ENCODE data around the gene ABHD2.
"Not testable (repeated sequence)": the region's sequence is repeated elsewhere in the genome, so short reads cannot be mapped to it uniquely, and the experiment has no call there.

Gene ABHD2

DNA sequence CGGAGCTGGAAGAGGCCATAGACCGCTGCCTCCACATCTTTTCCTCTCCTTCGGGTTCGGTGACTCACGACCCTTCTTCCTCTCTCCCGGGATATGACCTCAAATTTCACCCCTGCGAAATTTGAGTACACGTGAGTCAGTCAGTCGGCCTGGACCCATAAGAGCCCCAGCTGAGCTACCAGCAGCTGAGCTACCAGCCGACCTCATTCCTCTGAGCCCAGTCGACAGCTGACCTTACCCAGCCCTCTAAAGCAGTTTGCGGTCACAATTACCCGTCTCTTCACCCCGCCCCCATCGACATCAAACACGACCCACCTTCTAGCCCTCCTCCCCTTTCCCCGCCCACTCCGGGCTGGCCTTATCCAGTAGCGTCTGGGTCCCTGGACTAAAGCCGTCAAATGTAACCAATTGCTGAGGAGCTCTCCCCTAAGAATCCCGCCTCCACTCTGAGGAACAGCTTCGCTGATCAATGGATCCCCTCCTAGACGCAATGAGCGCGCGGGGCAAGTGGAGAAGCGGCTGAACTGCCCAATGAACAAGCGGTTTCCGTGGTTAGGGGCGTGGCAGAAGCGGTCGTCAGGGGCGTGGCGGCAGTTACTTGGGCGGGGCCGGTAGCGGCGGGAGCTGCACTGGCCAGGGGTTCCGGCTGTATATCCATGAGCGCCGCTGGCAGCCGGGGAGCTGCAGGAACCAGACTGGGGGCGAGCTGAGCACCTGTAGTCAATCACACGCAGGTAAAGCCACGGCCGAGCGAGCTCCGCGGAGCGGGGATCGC, at the start of gene ABHD2:
ABHD2 (plus strand) TSS at position 627 of the 775 bp plus-strand sequence. CDS start 27,872 bp downstream, outside the sequence.
- DNase-seq (ENCODE audit: low read depth): peak; percentile 94

GRCh38 chr15:89039142-89039541, 49.1 kb upstream of the ABHD2 start:
- DNase-seq (ENCODE audit: low read depth): no peak

- no peak for DNase-seq (ENCODE audit: low read depth)
Observed at GRCh38 chr15:89041507-89041906, 46.7 kb upstream of the ABHD2 start.

GRCh38 chr15:89042387-89042786, 45.9 kb upstream of the ABHD2 start:
- no peak for DNase-seq (ENCODE audit: low read depth)

DNA sequence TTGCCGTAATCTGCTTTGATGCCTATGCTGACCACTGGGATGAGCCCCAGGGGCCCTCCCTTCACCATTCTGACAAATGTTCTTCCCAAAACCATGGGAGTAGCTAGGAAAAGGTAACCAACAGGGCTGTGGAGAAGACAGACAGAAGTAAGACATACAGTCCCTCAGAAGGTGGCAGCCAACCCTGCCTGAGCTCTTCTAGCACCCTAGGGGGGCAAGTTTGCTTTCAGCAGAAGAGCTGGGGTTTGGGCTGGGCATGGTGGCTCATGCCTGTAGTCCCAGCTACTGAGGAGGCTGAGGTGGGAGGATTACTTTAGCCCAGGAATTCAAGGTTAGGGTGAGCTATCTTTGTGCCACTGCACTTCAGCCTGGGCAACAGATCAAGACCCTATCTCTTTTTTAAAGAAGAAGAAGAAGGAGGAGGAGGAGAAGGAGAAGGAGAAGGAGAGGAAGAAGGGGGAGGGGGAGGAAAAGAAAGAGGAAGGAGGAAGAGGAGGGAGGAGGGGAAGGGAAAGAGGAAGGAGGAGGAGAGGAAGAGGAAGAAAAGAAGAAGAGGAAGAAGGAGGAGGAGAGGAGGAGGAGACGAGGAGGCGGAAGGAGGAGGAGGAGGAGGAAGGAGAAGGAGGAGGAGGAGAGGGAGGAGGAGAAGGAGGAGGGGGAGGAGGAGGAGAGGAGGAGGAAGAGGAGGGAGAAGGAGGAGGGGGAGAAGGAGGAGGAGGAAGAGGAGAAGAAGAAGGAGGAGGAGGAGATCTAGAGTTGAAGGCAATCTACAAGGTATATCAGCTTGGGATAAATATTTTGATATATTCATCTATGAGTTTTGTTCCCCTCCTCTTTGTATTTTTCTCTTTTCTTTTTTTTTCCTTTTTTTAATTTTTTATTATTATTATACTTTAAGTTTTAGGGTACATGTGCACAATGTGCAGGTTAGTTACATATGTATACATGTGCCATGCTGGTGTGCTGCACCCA, 44.9 kb upstream of the ABHD2 start:
- no peak for DNase-seq (ENCODE audit: low read depth)

DNA sequence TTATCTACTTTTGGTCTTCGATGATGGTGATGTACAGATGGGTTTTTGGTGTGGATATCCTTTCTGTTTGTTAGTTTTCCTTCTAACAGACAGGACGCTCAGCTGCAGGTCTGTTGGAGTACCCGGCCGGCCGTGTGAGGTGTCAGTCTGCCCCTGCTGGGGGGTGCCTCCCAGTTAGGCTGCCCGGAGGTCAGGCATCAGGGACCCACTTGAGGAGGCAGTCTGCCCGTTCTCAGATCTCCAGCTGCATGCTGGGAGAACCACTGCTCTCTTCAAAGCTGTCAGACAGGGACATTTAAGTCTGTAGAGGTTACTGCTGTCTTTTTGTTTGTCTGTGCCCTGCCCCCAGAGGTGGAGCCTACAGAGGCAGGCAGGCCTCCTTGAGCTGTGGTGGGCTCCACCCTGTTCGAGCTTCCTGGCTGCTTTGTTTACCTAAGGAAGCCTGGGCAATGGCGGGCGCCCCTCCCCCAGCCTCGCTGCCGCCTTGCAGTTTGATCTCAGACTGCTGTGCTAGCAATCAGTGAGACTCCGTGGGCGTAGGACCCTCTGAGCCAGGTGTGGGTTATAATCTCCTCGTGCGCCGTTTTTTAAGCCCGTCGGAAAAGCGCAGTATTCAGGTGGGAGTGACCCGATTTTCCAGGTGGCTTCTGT, 39.1 kb upstream of the ABHD2 start:
- not testable (repeated sequence) for DNase-seq (ENCODE audit: low read depth)

DNA sequence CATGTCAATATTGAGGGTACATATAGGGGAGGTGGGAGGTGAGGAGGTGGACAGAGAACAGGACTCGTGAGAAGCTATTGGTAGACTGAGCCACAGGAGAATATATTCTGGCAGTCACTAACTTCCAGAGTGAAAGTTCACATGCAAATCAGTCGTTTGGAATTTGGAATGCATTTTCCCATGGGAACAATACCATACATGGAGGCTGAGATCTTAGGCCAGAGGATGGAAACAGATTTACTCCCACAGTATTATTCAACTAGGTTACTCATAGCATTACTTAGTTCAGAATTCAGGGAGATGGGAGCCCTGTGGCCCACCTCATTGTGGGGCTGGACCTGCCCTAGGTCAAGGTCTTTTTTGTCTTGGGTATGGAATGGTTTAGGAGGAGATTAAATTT, 36.4 kb upstream of the ABHD2 start:
- no peak for DNase-seq (ENCODE audit: low read depth)

DNA sequence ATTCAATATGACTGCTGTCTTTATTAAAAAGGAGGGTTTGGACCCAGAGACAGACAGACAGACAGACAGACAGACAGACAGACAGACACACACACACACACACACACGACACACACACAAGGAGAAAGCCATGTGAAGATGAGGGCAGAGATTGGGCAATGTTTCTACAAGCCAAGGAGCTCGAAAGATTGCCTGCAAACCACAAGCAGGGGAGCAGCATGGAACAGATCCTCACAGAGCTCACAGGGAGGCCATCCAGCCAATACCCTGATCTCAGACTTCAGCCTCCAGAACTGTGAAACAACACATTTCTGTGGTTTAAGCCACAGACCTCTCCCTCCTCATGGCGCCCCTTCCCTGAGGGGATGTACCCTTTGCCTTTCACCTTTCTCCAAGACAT, 35.8 kb upstream of the ABHD2 start:
- no peak for DNase-seq (ENCODE audit: low read depth)

GRCh38 chr15:89054873-89055272, 33.4 kb upstream of the ABHD2 start:
- DNase-seq (ENCODE audit: low read depth): no peak

DNA sequence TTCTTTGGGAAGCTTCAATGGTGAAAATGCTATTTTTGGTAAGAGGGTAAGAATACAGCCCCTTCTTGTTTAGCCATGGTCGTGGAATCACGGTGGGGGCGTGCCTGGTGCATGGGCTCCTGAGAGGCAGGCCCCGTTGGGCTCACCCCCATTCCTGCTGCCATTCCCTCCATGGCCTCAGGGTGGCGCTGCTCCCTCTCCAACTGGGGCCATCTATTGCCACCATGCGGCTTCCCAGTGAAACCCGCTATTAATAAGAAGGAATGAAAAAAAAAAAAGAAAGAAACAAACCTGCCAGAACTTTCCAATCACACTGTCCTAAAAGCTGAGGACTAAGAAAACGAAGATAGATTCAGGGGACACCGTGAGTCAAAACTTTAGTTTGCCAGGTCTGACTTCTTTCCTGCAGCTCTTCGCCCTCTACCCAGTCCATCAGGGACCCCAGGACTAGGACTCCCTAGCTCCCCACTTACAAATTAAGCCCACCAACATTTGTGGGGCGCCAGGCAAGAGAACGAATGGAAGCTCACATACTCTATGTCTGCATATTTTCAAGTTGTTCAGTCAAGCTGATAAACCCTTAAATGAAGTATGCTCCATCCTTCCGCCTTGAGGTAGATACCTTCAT, 30.6 kb upstream of the ABHD2 start:
- peak; percentile 74 for DNase-seq (ENCODE audit: low read depth)

DNA sequence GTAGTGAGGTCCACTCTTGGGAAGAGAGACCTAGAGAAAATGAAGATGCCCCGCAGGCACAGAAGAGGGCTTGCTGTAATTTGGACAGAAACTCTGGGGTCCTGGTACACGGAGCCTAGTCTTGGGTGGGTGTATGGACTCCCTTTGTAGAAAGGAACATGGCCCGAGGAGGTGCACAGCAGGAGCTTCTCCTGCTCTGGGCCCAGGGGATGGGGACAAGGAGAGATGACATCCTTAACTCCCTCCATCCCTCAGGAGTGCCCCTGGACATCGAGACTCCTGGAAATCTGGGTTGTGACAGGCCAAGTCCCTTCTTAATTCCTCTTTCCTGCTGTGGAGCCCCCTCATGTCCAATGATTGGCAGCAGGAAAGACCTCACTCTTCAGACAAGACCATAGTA, 29.9 kb upstream of the ABHD2 start:
- no peak for DNase-seq (ENCODE audit: low read depth)

- no peak for DNase-seq (ENCODE audit: low read depth)
Observed at GRCh38 chr15:89058876-89059405, 29.3 kb upstream of the ABHD2 start.

DNA sequence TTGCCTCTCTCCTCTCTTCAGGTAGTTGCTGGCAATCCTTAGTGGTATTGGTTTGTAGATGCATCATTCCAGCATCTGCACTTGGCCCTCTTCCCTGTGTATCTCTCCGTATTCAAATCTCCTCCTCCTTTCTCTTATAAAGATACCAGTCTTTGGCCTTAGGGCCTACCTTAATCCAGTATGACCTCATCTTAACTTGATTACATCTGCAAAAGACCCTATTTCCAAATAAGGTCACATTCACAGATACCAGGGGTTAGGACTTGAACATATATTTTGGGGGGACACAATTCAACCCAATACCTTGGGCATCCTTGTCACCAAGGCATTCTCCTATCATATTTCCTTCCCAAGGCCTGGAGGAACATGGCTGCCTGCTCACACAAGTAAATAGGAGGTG, 22.0 kb upstream of the ABHD2 start:
- no peak for DNase-seq (ENCODE audit: low read depth)

GRCh38 chr15:89067751-89068150, 20.5 kb upstream of the ABHD2 start:
- no peak for DNase-seq (ENCODE audit: low read depth)

DNA sequence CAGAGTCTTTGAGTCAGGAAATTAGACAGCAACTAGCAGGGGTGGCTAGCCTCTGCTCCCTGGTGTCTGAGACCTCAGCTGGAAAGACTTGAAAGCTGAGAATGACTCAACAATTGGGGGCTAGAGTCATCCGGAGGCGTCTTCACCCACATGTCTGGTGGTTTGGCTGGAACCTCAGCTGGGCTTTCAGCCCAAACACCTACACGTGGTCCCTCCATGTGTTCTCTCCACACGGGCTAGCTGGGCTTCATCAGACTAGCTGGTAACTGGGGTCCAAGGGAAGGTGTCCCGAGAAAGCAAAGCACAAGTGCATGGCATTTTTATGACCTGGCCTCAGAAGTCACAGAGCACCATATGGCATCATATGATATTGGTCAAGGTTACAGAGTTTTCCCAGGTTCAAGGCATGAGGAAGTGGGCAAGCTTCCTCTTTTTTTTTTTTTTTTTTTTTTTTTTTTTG, 19.9 kb upstream of the ABHD2 start:
- DNase-seq (ENCODE audit: low read depth): peak; percentile 7

DNA sequence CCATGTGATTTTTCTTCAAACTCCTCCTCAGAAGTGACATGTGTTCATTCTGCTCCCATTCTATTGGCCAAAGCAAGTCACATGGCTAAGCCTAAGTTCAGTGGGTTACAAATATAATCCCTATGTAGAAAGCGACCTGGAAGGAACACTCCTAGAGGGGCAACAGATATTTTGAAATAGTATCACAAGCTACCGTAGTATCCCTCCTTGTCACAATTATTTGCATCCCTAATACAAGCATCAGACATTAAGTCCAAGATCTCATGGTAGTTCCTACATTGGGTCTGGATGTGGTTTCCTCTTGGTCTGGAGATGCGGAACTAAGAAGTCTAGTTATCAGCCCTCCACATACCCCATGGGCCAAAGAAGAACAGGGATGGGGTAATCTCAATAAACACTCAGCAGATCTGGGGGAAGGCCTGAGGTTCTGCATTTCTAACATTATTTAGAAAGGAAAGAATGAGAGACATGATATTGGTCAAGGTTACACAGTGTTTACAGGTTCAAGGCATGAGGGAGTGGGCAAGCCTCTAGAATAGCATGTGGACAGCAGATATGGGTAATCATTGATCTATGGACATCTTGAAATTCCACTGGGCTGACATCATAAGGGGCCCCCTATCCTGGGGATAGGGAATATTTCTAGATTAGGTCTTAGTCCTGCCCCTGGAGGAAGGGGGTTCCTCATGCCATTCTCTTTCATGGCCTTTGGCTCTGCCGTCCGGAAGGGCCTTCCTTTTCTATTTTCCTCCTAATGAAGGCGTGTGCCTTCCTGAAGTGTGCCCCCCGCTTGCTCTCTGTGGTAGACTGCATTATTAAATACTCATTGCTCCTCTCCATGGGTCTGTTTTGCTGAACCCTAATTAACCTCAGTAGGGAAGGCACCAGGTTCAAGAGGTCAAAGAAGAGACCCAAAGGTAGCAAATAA, 17.8 kb upstream of the ABHD2 start:
- DNase-seq (ENCODE audit: low read depth): no peak

DNA sequence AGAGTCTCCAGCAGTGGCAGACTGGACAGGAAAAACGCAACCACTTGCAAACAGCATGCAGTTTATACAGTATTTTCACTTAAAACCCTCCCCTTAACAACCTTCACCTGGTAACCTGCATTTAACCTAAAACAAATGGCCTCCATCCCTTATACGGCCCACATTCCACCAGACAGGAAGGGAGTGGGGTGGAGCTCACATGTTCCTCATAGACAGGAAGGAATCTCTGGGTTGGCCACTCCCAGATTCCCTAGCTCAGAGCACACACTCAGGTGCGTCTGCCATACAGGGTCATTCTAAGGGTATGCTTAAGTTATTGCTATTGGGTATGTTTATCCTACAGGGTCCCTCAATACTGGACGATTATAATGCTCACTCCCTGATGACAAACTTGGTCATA, 16.8 kb upstream of the ABHD2 start:
- DNase-seq (ENCODE audit: low read depth): no peak

DNA sequence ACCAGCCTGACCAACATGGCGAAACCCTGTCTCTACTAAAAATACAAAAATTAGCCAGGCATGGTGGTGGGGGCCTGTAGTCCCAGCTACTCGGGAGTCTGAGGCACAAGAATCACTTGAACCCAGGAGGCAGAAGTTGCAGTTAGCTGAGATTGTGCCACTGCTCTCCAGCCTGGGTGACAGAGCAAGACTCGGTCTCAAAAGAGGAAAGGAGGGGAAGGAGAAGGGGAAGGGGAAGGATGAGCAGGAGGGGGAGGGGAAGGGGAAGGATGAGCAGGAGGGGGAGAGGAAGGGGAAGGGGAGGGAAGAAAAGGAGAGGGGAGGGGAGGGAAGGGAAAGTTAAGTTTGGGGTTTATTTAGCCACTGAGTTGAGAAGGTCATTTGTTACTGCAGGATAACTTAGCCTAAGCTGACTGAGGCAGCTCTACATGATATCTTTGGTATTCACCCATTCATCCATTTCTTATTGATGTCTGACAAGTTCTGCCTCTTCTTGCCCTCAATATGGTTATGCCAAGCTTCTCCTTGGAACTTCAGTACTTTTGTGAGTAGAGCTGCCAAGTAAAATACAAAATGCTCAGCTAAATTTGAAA, 15.9 kb upstream of the ABHD2 start:
- no peak for DNase-seq (ENCODE audit: low read depth)

- DNase-seq (ENCODE audit: low read depth): no peak
Observed at GRCh38 chr15:89074402-89075012, 13.7 kb upstream of the ABHD2 start.
